Mammary epithelial cell (primary cell): Measurements from ENCODE around the gene ERCC3.

Experiments used
- CTCF ChIP-seq, 2 donors: IDR thresholded peaks in 1 of 2; conservative IDR thresholded peaks in 1 of 2; 2 replicates each; pipeline ENCODE4 v1.5.1; 2011 to 2012; ENCODE audit warnings: inconsistent platforms in 2 of 2, low read length in 2 of 2, mild to moderate bottlenecking in 2 of 2, control low read depth in 1 of 2, low read depth in 1 of 2; ENCODE audit not compliant: insufficient read depth in 1 of 2; ENCODE audit errors: extremely low read depth in 1 of 2
- EZH2 ChIP-seq: IDR thresholded peaks from 2 replicates; pipeline ENCODE4 v1.6.1; 2012; ENCODE audit warnings: low read length, inconsistent platforms, borderline replicate concordance

- TF ChIP-seq EZH2 (no peak), CTCF (conservative IDR thresholded peaks at IDR 0.05 in 1 of 2, IDR thresholded peaks at IDR 0.05 in 1 of 2; ENCODE audit: extremely low read depth in 1 of 2, insufficient read depth in 1 of 2, low read depth in 1 of 2, low read length in 2 of 2) (no peak)
Observed at GRCh38 chr2:127320067-127320466, 26.1 kb upstream of the ERCC3 start.
